Upper lobe of left lung (tissue), 4 donors: Measurements from ENCODE around the gene IFIT3.

Source experiments
- CTCF ChIP-seq, 6 experiments: fragments of 450-650 bp in 4 of 6; fragments of 200-600 bp in 2 of 6; sonication (generic) in 2 of 6; IDR thresholded peaks; one replicate each; pipeline ENCODE4 v1.5.1; 2016 to 2019; ENCODE audit warnings: antibody characterized with exemption in 6 of 6
- EP300 ChIP-seq, 4 donors: sonication (generic); formaldehyde crosslinking; IDR thresholded peaks; one replicate each; pipeline ENCODE4 v1.5.1; 2017; ENCODE audit warnings: antibody characterized with exemption in 4 of 4, control low read depth in 2 of 4
- POLR2A ChIP-seq, 4 donors: fragments of 450-650 bp; IDR thresholded peaks; one replicate each; pipeline ENCODE4 v1.5.1; 2016 to 2017; ENCODE audit warnings: antibody characterized with exemption in 4 of 4, mild to moderate bottlenecking in 2 of 4
- POLR2AphosphoS5 ChIP-seq, 2 donors: sonication (generic); formaldehyde crosslinking; IDR thresholded peaks; one replicate each; pipeline ENCODE4 v1.5.1; 2017; ENCODE audit warnings: antibody characterized with exemption in 2 of 2

- TF ChIP-seq CTCF (IDR thresholded peaks at IDR 0.05) (no peak), POLR2A (IDR thresholded peaks at IDR 0.05) (no peak), EP300 (IDR thresholded peaks at IDR 0.05) (no peak), POLR2AphosphoS5 (IDR thresholded peaks at IDR 0.05) (no peak)
Observed at GRCh38 chr10:89305766-89306433, 21.9 kb upstream of the IFIT3 start.
